Fibroblast of lung (primary cell): ENCODE measurements around the gene CLCNKB.

Experiments
- EZH2 ChIP-seq: IDR thresholded peaks from 2 replicates; pipeline ENCODE4 v1.5.1; 2012; ENCODE audit warnings: low read length, control low read depth, mild to moderate bottlenecking; ENCODE audit errors: missing control alignments
- TF ChIP-seq, protein P1 (sequence below), 2 donors: IDR thresholded peaks in 1 of 2; conservative IDR thresholded peaks in 1 of 2; 1 replicate in 1 of 2; 2 replicates in 1 of 2; pipeline ENCODE4 v1.5.1; 2011 to 2012; ENCODE audit warnings: low read length in 2 of 2, control low read depth in 1 of 2, inconsistent platforms in 1 of 2, low read depth in 1 of 2, mild to moderate bottlenecking in 1 of 2

DNA sequence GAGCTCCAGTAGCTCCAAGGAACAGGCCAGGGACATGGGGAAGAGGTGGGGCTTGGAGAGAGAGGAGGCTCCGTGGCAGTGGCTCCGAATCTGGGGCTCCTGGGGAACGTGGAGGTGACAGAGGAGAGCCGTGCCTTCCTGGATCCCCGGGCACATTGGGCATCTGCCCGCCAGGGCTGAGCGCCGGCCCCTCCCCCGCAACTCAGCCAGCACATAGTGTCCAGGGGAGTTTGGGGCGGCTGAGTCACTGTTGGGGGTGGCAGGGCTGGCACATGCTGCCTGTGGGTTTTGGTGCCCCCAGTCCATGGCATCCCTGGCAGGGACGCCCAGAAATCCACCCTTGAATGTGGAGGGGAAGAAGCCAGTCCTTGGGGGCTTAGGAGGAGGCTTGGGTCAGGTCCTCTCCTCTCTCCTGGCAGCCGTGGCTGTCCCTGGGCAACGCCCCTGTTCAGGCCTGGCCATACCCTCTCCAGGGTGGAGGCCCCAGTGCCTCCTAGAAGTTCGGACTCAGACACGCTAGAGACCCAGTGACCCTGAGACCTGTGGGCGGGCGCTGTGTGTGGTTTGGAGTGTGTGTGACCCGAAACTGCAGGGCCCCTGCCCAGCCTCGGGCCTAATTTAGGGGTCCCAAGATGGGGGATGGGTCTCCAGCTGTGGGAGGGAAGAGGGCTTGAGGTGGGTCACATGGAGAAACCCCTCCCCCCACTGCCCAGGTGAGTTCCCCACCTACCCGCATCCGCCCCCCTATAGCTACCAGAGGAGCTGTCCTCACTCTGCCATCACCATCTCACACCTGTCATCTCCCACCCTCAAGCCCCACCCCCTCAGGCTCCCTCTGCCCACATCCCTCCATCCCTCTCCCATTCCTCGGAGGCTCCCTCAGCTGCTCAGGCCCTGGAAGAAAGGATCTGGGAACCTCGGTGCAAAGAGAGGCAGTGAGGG, 27.4 kb upstream of the CLCNKB start:
- TF ChIP-seq, protein P1, sequence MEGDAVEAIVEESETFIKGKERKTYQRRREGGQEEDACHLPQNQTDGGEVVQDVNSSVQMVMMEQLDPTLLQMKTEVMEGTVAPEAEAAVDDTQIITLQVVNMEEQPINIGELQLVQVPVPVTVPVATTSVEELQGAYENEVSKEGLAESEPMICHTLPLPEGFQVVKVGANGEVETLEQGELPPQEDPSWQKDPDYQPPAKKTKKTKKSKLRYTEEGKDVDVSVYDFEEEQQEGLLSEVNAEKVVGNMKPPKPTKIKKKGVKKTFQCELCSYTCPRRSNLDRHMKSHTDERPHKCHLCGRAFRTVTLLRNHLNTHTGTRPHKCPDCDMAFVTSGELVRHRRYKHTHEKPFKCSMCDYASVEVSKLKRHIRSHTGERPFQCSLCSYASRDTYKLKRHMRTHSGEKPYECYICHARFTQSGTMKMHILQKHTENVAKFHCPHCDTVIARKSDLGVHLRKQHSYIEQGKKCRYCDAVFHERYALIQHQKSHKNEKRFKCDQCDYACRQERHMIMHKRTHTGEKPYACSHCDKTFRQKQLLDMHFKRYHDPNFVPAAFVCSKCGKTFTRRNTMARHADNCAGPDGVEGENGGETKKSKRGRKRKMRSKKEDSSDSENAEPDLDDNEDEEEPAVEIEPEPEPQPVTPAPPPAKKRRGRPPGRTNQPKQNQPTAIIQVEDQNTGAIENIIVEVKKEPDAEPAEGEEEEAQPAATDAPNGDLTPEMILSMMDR (conservative IDR thresholded peaks at IDR 0.05 in 1 of 2, IDR thresholded peaks at IDR 0.05 in 1 of 2; ENCODE audit: low read depth in 1 of 2, low read length in 2 of 2), result no peak
- TF ChIP-seq EZH2, result no peak
